GM19043 (cell line): ENCODE results near the gene FTO.

Experiments used
- ATAC-seq: cut with Tn5 transposase; IDR thresholded peaks from one replicate; pipeline ENCODE4 v1.9.1; 2021; ENCODE audit warnings: low read depth; ENCODE audit not compliant: unreplicated experiment

The FTO gene

DNA sequence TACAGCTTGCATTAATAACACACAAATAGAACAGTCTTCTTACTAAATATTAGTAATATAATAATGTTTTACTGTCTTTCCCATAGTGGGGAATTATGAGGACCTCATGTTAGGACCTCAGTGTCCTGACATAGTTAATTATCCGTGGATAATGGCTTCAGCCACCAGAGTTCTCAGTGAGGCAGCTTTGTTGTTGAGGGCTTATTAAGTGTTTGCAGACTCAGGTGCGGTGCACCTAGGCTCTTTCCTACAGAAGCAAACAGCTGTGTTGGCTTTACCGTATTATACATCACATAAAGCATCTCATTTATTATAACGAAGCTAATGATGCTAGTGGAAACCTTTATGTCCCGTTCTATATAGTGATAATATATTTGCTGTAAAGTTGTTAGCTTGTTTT, 246.7 kb downstream of the FTO start:
- ATAC-seq, result no peak

- ATAC-seq, result peak; percentile 62
Observed at GRCh38 chr16:53952215-53953208, 248.6 kb downstream of the FTO start.

DNA sequence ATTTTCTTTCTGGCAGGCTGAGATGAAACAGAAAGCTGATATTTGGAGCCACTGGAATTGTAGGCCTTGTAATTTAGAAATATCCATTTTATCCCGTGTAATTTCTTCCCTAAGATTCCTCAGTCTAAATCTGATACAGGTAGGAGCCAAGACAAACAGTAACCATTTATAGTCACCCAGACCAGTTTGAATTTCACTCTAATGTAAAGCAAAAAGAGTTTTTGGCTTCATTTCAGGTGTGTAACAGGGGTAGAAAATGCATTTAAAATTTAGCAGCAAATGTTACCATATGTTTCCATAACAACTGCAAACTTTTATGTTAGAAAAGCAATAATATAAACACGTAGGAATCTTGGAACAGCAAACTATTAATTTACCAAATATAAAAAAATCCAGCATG, 249.4 kb downstream of the FTO start:
- ATAC-seq, result no peak

DNA sequence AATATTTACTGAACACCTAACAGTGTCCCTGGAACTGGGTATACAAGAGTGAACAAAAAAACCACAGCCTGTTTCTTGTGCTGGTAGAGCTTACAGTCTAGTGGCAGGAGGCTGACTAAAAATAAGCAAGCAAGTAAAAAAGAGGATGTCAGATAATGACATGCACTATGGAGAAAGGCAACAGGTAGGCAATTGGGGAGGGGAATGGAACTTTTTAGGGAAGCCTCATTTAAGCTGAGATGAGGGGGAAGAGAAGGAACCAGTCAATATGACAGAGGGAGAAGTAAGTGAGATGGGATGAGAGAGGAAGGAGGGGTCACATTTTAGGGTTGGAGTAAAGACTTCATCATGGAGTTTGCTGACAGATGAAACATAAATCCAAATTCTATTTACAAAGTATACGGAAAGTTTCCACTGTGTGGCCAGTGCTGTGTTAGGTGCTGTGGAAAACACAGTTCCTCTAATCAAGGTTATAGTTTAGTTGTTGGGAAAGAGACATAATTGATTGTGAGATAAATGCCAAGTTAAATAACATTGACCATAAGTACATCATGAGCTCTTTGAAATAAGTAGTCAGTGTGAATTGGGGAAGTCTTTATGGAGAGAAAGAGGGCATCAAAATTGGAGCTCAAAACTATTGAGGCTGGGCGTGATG, 251.4 kb downstream of the FTO start:
- no peak for ATAC-seq

- no peak for ATAC-seq
Observed at GRCh38 chr16:53958341-53958880, 254.5 kb downstream of the FTO start.

DNA sequence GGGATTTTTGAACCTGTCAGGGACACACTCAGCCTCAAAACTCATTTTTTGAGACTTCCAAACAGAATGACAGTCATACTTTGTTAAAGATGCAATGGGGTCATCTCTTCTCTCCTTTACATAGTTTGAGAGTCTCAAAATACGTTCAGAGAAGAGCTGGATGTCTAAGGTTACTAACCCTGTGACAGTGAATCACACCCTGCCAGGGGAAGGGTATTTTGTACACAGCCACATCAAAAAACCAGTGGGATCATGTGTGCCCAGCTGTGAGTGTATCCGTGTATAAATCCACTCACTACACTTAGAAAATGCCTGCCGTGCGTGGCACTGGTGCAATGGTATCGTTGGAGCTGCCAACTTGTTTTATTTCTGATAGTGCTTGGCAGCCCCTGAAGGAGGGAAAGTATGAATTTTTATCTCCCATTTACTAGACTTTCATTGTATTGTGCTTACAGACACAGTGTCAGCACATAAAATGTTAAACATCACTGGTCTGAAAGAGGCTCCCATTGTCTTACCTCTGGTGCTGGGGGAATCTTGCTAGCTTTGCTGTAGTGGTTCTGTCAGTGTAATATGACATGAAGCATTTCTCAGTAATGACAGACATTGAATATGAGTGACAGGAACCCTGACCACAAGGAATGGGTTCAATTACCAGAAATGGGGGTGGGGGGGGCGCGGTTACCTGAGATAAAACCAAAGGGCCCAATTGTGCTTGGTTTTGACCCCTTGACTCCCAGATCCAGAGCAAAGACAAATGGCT, 256.3 kb downstream of the FTO start:
- ATAC-seq, result no peak

DNA sequence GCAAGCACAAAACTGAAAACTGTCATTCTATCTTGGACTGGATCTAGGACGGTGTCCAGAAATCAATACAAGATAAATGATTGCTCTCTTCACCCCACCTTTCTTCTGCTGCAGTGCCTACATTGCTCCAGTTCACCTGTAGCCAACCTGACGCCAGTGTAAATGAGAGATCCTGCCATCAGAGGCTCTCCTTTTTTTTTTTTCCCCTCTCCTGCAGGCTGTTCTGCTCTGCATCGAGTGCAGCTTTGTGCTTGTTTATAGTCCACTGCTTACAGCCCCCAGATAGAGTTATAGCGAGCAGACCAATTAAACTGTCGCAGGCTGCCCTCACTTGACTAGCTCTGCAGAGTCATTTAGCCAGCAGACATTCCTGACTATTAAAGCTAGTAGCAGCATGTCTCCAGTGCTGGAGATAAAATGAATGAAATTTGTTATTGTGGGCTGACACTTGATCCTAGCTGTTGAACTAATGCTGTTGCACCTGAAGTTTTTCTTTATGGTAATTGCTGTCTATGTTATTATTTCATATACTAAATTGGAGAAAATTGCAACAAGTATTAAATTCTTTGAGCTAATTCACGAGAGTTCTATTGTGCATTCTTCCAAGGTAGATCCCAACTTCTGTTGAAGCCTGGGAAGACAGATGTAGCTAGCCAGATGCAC, 257.1 kb downstream of the FTO start:
- no peak for ATAC-seq

DNA sequence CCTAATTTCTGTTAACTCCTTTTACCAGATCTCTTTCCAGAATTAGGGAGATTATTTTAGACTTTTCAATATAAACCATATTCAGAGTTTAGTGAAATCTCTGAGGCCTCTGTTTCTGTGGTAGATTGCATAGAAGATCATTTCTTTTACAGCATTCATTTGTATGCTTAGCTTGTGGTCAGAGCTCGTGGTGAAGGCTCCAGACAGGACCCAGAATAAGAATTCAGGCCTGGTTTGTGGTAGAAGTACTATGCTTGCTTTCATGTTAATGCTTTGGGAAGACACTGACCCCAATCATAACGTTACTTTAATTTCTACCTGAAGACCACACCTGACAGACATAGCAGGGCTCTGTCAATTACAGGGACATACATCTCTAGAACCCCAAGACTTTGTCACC, 258.1 kb downstream of the FTO start:
- no peak for ATAC-seq

GRCh38 chr16:53964145-53964790, 260.3 kb downstream of the FTO start:
- ATAC-seq, result no peak

GRCh38 chr16:53966821-53967571, 263.0 kb downstream of the FTO start:
- no peak for ATAC-seq

DNA sequence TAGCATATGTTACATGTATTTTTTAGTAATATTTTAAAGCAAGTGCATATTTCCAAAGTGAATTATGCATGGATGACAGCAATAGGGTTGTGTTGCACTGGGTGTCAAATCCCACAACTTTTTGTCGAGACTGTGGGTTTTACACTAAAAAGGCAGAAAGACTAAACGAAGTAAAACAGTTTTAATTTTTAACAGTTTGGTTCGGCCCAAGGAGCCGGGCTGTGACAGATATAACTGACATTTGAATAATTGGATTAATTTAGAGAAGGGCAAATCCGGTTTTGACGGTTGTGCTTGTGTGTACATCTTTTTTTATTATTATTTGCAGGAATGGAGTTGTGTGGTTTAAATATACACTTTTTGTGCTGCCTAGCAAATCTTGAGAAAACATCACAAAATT, 263.6 kb downstream of the FTO start:
- ATAC-seq, result no peak

GRCh38 chr16:53968454-53968853, 264.5 kb downstream of the FTO start:
- ATAC-seq, result no peak

DNA sequence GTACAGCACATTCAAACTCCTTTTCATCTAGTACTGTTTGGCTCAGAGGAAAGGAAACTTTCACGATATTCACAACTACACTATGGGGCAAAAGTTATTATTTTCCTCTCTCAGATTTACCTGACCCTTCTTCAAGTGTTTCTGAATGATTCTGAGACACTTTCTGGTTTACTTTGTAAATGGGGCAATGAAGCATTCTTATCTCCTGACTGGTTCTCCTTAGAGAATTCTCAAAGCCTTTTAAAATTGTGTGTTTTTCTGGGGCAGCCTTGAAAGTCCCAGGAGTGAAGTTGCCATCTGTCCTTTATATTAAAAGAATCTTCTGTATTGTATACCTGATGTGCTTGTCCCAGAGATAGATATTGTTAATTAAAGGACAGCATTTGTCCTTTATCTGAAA, 264.9 kb downstream of the FTO start:
- ATAC-seq, result no peak

GRCh38 chr16:53971616-53972015, 267.7 kb downstream of the FTO start:
- no peak for ATAC-seq

- no peak for ATAC-seq
Observed at GRCh38 chr16:53973021-53973420, 269.1 kb downstream of the FTO start.

DNA sequence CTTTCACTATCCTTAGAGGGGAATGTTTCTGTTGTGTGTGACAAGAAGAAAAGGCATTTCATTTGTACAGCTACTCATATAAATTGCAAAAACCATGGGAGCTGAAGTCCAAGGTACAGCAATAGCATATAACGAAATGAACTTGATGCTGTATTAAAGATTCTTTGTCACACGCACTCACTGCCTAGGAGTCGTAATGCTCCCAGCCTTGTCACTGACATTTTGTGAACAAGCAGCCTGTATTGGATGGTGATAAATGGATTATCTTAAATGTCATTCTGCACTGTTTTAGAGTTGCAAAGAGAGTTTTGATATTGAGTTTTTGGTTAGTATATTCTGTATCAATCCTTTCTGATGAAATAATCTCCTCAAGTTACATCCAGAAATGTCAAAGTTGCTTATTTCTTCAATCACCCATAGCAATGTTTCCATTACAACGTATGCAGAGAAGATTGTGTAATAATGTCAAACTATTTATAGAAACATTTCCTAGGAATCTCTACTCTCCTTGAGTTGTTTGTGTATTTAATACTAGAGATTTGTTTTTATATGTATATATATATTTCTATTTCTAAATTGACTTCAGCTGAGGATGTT, 270.6 kb downstream of the FTO start:
- ATAC-seq, result no peak

DNA sequence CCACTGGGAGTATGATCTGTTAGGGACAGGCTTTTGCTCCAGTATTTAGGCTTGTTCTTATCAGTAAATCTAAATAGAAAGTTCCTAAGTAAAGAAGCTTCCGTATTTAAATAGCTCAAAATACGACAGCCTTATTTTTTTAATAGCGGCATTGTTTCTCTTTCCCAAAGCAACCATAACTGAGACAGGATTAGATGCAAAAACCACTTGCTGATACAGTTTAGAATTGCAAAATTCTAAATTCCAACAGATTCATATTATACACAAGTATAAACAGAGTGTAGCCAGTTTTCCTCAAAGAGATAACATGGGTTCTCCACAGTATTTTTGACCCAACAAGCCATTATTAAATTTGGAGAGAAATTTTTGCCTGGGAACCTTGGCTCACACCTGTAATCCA, 276.7 kb downstream of the FTO start:
- no peak for ATAC-seq

DNA sequence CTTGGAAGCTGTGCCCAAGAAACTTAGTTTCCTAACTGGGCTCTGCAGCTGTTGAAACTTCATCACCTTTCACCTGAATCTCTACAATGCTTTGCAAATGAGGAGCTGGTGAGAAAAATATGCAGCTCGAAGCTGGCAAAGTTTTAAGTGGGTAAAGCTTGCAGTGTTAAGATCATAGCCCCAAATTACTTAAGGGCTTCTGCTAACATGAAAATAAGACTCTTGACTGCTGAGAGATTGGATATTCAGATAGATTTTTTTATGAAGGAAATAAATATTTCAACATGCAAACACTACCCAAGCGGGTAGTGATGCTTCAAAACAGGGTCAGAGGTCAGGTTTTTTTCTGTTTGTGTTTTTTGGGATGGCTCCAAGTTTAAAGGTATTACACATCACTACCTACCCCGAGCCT, 278.7 kb downstream of the FTO start:
- ATAC-seq, result no peak

- ATAC-seq, result no peak
Observed at GRCh38 chr16:53984936-53985335, 281.0 kb downstream of the FTO start.
